Mesendoderm (in vitro differentiated cells): ENCODE measurements around the gene SNN.

ENCODE experiments used
- DNase-seq: peaks from one replicate; pipeline ENCODE4 v3.0.0; 2013
- H2AK5ac ChIP-seq: 2 replicates; pipeline ENCODE4 v1.6.1; 2013; ENCODE audit warnings: low read length, inconsistent platforms
- H2BK120ac ChIP-seq: 2 replicates; pipeline ENCODE4 v1.6.1; 2013; ENCODE audit warnings: low read depth, mild to moderate bottlenecking, low read length, moderate library complexity, mixed read lengths
- H2BK15ac ChIP-seq: replicated peaks from 2 replicates; pipeline ENCODE4 v1.6.1; 2013; ENCODE audit warnings: low read depth, mild to moderate bottlenecking, moderate library complexity
- H2BK5ac ChIP-seq: 2 replicates; pipeline ENCODE4 v1.6.1; 2013; ENCODE audit warnings: low read length, inconsistent platforms
- H3K18ac ChIP-seq: 2 replicates; pipeline ENCODE4 v1.6.1; 2013; ENCODE audit warnings: mild to moderate bottlenecking, low read length, mixed read lengths
- H3K23ac ChIP-seq: one replicate; pipeline ENCODE4 v1.6.1; 2013; ENCODE audit warnings: low read length
- H3K27ac ChIP-seq: 2 replicates; pipeline ENCODE4 v1.5.1; 2013; ENCODE audit warnings: low read depth, mild to moderate bottlenecking, inconsistent platforms, low read length, moderate library complexity
- H3K27me3 ChIP-seq: 2 replicates; pipeline ENCODE4 v1.6.1; 2013; ENCODE audit warnings: low read length, control low read depth, mild to moderate bottlenecking, inconsistent platforms; ENCODE audit not compliant: insufficient read depth, poor library complexity
- H3K36me3 ChIP-seq: 2 replicates; pipeline ENCODE4 v1.6.1; 2013; ENCODE audit warnings: low read length, inconsistent platforms; ENCODE audit not compliant: control insufficient read depth, insufficient read depth
- H3K4ac ChIP-seq: one replicate; pipeline ENCODE4 v1.6.1; 2013; ENCODE audit warnings: low read depth, mild to moderate bottlenecking, low read length, moderate library complexity
- H3K4me1 ChIP-seq: 2 replicates; pipeline ENCODE4 v1.6.1; 2013; ENCODE audit warnings: low read depth, low read length, inconsistent platforms; ENCODE audit not compliant: control insufficient read depth
- H3K4me2 ChIP-seq: 2 replicates; pipeline ENCODE4 v1.6.1; 2013; ENCODE audit warnings: low read length
- H3K4me3 ChIP-seq: 2 replicates; pipeline ENCODE4 v1.5.1; 2013; ENCODE audit warnings: mild to moderate bottlenecking, low read length
- H3K56ac ChIP-seq: one replicate; pipeline ENCODE4 v1.6.1; 2013; ENCODE audit warnings: low read length
- H3K79me1 ChIP-seq: 2 replicates; pipeline ENCODE4 v1.6.1; 2013; ENCODE audit warnings: low read length, inconsistent platforms
- H3K79me2 ChIP-seq: 2 replicates; pipeline ENCODE4 v1.6.1; 2013; ENCODE audit warnings: mild to moderate bottlenecking, low read length; ENCODE audit not compliant: control insufficient read depth, insufficient read depth
- H3K9ac ChIP-seq: 2 replicates; pipeline ENCODE4 v1.6.1; 2013; ENCODE audit warnings: low read length, inconsistent platforms
- H4K5ac ChIP-seq: one replicate; pipeline ENCODE4 v1.6.1; 2013; ENCODE audit warnings: low read length
- H4K8ac ChIP-seq: one replicate; pipeline ENCODE4 v1.6.1; 2013; ENCODE audit warnings: low read depth, mild to moderate bottlenecking, control low read depth, low read length, moderate library complexity
- WGBS: extraction: QIAGEN DNeasy Blood & Tissue Kit; methylation state at CpG from one replicate; pipeline ENCODE4 v1.1.7; 2013; ENCODE audit warnings: low lambda C conversion rate, missing lambda C conversion rate; ENCODE audit not compliant: insufficient coverage; ENCODE audit errors: extremely low coverage; 5-methylcytosine and 5-hydroxymethylcytosine counted together

SNN gene

DNA sequence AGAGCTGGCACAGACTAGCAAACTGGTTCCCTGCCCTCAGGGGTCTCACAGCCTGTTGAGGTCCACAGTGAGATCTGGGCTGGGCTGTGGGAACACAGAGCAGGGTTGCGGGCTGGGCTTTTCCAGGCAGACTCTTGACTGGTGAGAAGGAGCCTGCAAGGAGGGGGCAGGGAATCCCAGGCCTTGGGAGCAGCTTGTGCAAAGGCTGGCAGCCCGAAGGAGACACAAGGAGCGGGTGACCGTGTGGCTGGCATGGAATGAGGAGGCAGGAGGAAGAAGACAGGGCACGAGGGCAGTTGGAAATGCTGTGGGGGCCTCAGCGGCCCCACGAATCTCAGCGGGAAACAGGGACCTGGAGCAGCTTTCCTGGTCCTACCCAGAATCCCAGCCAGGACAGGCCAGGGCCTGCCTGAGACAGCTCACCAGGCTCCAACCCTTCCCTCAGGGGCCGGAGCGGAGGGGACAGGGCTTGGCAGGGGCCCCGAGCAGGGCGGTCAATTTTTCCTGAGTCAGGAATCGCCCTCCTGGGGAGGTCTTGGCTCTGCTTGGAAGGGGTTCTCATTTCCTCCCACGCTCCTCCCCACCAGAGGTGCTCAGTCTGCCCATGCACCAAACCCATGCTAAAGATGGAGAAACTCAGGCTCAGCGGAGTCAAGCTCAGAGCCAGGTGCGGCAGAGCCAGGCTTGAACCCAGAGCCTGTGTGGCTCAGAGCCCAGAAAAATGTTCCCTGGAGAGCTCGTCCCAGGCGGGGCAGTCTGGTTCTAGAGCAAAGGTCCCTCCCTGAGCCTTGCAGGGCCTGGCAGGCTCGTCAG, 9.2 kb upstream of the SNN start:
- Histone ChIP-seq H2BK5ac (no peak overlapping the region), H3K4me2 (no peak overlapping the region), H3K79me1 (no peaks in the 10 kb centered on the region), H3K23ac (peak overlapping the region; percentile 83), H4K5ac (no peak overlapping the region), H3K27ac (no peak overlapping the region), H2BK15ac (no peak overlapping the region), H3K18ac (no peak overlapping the region), H2AK5ac (no peak overlapping the region), H3K4me3 (no peak overlapping the region), H4K8ac (no peak overlapping the region), H3K27me3 (no peaks in the 10 kb centered on the region), H3K4me1 (no peaks in the 10 kb centered on the region), H3K36me3 (no peaks in the 10 kb centered on the region), H3K79me2 (no peaks in the 10 kb centered on the region), H3K4ac (peak overlapping the region; percentile 56), H2BK120ac (no peak overlapping the region), H3K56ac (peak overlapping the region; percentile 35), H3K9ac (no peak overlapping the region)
- no CpG with 5 or more reads among the region's 19 CpGs for WGBS
- no peak for DNase-seq

DNA sequence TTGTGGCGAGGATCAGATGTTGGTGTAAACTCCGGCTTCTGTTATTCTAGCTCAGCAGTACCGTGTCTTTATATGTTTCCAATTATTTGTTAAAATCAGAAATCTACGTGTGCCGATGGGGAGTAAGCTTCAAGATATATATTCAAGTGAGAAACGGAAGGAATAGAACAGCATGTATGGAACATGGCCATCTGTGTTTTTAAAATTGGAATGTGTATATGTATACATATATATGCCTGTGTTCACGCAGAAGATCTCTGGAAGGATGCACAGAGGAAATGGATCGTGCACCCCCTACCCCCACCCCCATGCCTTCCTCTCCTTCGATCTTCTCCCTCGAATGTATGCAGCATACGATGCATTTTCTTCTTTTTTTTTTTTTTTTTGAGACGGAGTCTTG, 7.7 kb upstream of the SNN start:
- Histone ChIP-seq H3K4me2 (no peak overlapping the region), H3K79me2 (no peaks in the 10 kb centered on the region), H3K36me3 (no peaks in the 10 kb centered on the region), H2BK5ac (no peak overlapping the region), H4K8ac (no peak overlapping the region), H3K4me3 (no peak overlapping the region), H3K56ac (no peak overlapping the region), H3K23ac (no peak overlapping the region), H3K27ac (no peak overlapping the region), H3K4me1 (peaks cover 4% of the 10 kb centered on the region), H4K5ac (no peak overlapping the region), H3K18ac (no peak overlapping the region), H2BK15ac (no peak overlapping the region), H3K27me3 (no peaks in the 10 kb centered on the region), H2BK120ac (no peak overlapping the region), H3K9ac (no peak overlapping the region), H2AK5ac (no peak overlapping the region), H3K4ac (no peak overlapping the region), H3K79me1 (no peaks in the 10 kb centered on the region)
- WGBS = no CpG with 5 or more reads among the region's 12 CpGs
- DNase-seq = no peak

DNA sequence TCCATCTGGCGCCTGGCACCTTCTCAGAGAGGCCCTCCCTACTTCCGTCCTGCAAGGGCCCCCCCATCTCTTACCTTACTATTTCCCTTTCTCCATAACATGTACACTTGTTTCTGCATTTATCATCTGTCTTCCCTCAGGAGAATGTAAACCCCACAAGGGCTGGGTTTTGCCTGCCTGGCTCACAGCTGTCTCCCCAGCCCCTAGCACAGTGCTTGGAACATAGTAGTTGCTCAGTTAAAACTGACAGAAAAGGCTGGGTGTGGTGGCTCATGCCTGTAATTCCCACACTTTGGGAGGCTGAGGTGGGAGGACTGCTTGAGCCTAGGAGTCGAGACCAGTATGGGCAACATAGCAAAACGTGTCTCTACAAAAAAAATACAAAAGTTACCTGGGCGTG, 5.7 kb upstream of the SNN start:
- Histone ChIP-seq H3K4me2 (no peak overlapping the region), H3K79me2 (no peaks in the 10 kb centered on the region), H2BK15ac (no peak overlapping the region), H4K5ac (no peak overlapping the region), H3K18ac (no peak overlapping the region), H3K27me3 (no peaks in the 10 kb centered on the region), H3K23ac (no peak overlapping the region), H3K56ac (no peak overlapping the region), H3K4me3 (no peak overlapping the region), H2AK5ac (no peak overlapping the region), H3K36me3 (no peaks in the 10 kb centered on the region), H3K4me1 (peaks cover 4% of the 10 kb centered on the region), H3K79me1 (no peaks in the 10 kb centered on the region), H2BK120ac (no peak overlapping the region), H4K8ac (no peak overlapping the region), H3K9ac (no peak overlapping the region), H3K4ac (no peak overlapping the region), H2BK5ac (no peak overlapping the region), H3K27ac (no peak overlapping the region)
- WGBS = no CpG with 5 or more reads among the region's 5 CpGs
- no peak for DNase-seq

GRCh38 chr16:11665071-11665491, 3.2 kb upstream of the SNN start:
- Histone ChIP-seq H2BK5ac (no peak overlapping the region), H3K79me1 (peaks cover 5% of the 10 kb centered on the region), H3K4me2 (peak overlapping the region; percentile 20), H3K18ac (peak overlapping the region; percentile 10), H3K79me2 (peaks cover 14% of the 10 kb centered on the region), H4K5ac (no peak overlapping the region), H3K9ac (peak overlapping the region; percentile 31), H4K8ac (no peak overlapping the region), H3K36me3 (no peaks in the 10 kb centered on the region), H3K56ac (peak overlapping the region; percentile 80), H3K4ac (no peak overlapping the region), H2AK5ac (no peak overlapping the region), H2BK15ac (no peak overlapping the region), H3K4me3 (no peak overlapping the region), H3K27me3 (no peaks in the 10 kb centered on the region), H2BK120ac (no peak overlapping the region), H3K27ac (no peak overlapping the region), H3K23ac (no peak overlapping the region), H3K4me1 (peaks cover 4% of the 10 kb centered on the region)
- no CpG with 5 or more reads among the region's 11 CpGs for WGBS
- DNase-seq = no peak

DNA sequence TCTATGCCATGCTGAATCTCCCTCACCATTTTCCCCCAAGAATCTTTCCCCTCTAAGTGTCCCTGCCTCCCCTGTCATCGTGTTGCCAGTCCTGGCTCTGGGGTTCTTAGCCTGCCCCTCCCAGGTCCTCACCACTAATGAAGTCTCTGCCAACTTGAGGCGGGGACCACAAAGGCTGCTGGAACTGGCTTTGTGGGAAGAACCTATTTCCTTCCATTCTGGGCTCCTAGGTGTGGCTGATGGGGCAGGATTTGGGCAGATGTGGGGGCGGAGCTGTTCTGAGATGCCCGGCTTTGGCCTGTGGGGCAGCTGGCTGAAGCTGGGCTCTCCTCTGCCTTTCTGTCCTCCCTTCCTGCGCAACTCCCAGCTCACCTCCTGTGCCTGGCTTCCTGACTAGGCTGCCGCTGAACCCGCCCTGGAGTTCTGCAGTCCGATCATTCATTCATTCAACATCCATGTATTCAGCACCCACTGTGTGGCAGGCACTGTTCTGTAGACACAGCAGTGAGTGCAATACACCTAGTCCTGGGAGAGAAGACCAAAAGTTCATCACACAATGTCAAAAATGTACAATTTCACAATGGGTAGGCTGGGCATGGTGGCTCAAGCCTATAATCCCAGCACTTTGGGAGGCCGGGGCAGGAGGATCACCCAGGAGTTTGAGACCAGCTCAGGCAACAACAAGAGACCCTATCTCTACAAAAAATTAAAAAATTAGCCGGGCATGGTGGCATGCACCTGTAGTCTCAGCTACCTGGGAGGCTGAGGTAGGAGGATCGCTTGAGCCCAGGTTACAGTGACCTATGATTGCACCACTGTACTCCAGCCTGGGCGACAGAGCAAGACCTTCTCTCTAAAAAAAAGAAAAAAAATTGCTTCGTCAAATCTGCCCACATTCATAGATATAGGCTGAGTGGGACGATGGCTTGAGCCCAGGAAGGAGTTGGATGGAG, 1.9 kb upstream of the SNN start:
- Histone ChIP-seq H3K4me1 (peaks cover 4% of the 10 kb centered on the region), H3K27ac (no peak overlapping the region), H2BK15ac (no peak overlapping the region), H3K4me3 (no peak overlapping the region), H4K5ac (no peak overlapping the region), H3K79me2 (peaks cover 27% of the 10 kb centered on the region), H3K36me3 (no peaks in the 10 kb centered on the region), H2BK5ac (no peak overlapping the region), H3K18ac (no peak overlapping the region), H3K79me1 (peaks cover 14% of the 10 kb centered on the region), H3K27me3 (no peaks in the 10 kb centered on the region), H3K4me2 (no peak overlapping the region), H4K8ac (no peak overlapping the region), H3K23ac (no peak overlapping the region), H3K56ac (peak overlapping the region; percentile 15), H3K4ac (no peak overlapping the region), H2BK120ac (no peak overlapping the region), H2AK5ac (no peak overlapping the region), H3K9ac (no peak overlapping the region)
- WGBS = no CpG with 5 or more reads among the region's 14 CpGs
- no peak for DNase-seq
